Adipose tissue (tissue), 3 donors: ENCODE results near the gene DPP8. TPM values are rescaled to one million over a fixed set of nuclear protein-coding genes. Genes with fewer than 3 reads are reported as not detected.

ENCODE experiments used
- H3K27ac ChIP-seq: one replicate; pipeline ENCODE4 v1.5.1; 2013; ENCODE audit warnings: low read depth, low read length
- WGBS, 3 donors: extraction: QIAGEN DNeasy Blood & Tissue Kit; methylation state at CpG; one replicate each; pipeline ENCODE4 v1.1.7; 2013; 5-methylcytosine and 5-hydroxymethylcytosine counted together
- polyA plus RNA-seq, 3 donors: library from polyadenylated mRNA; stranded (reverse); fragments of 200-250 nt; gene quantifications; one replicate each; pipeline ENCODE4 v1.2.3, GENCODE V29; 2013
- donor health status: healthy with polysubstance abuse.
- donor health status: Bipolar disorder and iron deficiency.
- donor health status: healthy.

DPP8 gene
- polyA plus RNA-seq, 3 donors, result 8.4 to 10.8 (median 10.5) TPM

- H3K27ac ChIP-seq, result no peak overlapping the region
- 30 to 65% (median 32%) methylated on average over 65 to 72 of the region's 72 CpGs for WGBS, 3 donors
These were observed 121.8 kb downstream of the DPP8 start for GRCh38 chr15:65395567-65396202.

GRCh38 chr15:65394936-65395335 is 122.6 kb downstream of the DPP8 start:
- 84 to 88% (median 85%) methylated on average over 9 of the region's 9 CpGs for WGBS, 3 donors
- no peak overlapping the region for H3K27ac ChIP-seq

- no peak overlapping the region for H3K27ac ChIP-seq
- WGBS, 3 donors, result 86 to 88% (median 86%) methylated on average over 11 of the region's 11 CpGs
These were observed 123.2 kb downstream of the DPP8 start for GRCh38 chr15:65394280-65394789.

- WGBS, 3 donors, result 82 to 88% (median 83%) methylated on average over 8 of the region's 8 CpGs
- no peak overlapping the region for H3K27ac ChIP-seq
These were observed 123.9 kb downstream of the DPP8 start for GRCh38 chr15:65393557-65393956.

- WGBS, 3 donors, result 87 to 92% (median 90%) methylated on average over 13 of the region's 13 CpGs
- H3K27ac ChIP-seq, result no peak overlapping the region
These were observed 124.4 kb downstream of the DPP8 start for GRCh38 chr15:65393091-65393490.

Other genes with a start within 250 kb of the DPP8 start
- gene PARP16, start 230.8 kb downstream of the DPP8 start, polyA plus RNA-seq, result 1 to 10 TPM; 5.6 to 9.3 (median 6.8) TPM
- gene RNU5A-1, start 221.6 kb downstream of the DPP8 start, polyA plus RNA-seq, result not detected
- not detected for gene RNU5B-1, start 213.0 kb downstream of the DPP8 start, polyA plus RNA-seq
- under 1 TPM in 2 of 3 donors, not detected in 1; 0.01 to 0.79 TPM for gene IGDCC3, start 139.7 kb downstream of the DPP8 start, polyA plus RNA-seq
- gene IGDCC4, start 94.7 kb downstream of the DPP8 start, polyA plus RNA-seq, result 1 to 10 TPM in 1 of 3 donors, under 1 TPM in 2; 0.14 to 4.2 (median 0.62) TPM
- 10 to 100 TPM; 11.2 to 20.8 (median 14.6) TPM for gene HACD3, start 12.8 kb upstream of the DPP8 start, polyA plus RNA-seq
- 10 to 100 TPM; 15.1 to 17.3 (median 15.7) TPM for gene INTS14, start 93.4 kb upstream of the DPP8 start, polyA plus RNA-seq
- 10 to 100 TPM in 1 of 3 donors, 1 to 10 TPM in 2; 3.6 to 13.8 (median 4.3) TPM for gene SLC24A1, start 104.2 kb upstream of the DPP8 start, polyA plus RNA-seq